ENCODE results near the gene LMF2.
"Not testable (repeated sequence)": the region's sequence is repeated elsewhere in the genome, so short reads cannot be mapped to it uniquely, and the experiment has no call there.

The LMF2 gene, protein sequence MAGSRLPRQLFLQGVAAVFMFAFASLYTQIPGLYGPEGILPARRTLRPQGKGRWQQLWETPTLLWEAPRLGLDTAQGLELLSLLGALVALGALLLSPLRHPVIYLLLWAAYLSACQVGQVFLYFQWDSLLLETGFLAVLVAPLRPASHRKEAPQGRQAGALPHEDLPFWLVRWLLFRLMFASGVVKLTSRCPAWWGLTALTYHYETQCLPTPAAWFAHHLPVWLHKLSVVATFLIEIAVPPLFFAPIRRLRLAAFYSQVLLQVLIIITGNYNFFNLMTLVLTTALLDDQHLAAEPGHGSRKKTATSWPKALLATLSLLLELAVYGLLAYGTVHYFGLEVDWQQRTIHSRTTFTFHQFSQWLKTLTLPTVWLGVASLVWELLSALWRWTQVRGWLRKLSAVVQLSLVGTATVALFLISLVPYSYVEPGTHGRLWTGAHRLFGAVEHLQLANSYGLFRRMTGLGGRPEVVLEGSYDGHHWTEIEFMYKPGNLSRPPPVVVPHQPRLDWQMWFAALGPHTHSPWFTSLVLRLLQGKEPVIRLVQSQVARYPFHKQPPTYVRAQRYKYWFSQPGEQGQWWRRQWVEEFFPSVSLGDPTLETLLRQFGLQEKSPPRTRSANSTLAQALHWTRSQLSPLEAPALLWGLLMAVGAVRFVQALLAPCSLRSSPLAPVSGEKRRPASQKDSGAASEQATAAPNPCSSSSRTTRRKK

DNA sequence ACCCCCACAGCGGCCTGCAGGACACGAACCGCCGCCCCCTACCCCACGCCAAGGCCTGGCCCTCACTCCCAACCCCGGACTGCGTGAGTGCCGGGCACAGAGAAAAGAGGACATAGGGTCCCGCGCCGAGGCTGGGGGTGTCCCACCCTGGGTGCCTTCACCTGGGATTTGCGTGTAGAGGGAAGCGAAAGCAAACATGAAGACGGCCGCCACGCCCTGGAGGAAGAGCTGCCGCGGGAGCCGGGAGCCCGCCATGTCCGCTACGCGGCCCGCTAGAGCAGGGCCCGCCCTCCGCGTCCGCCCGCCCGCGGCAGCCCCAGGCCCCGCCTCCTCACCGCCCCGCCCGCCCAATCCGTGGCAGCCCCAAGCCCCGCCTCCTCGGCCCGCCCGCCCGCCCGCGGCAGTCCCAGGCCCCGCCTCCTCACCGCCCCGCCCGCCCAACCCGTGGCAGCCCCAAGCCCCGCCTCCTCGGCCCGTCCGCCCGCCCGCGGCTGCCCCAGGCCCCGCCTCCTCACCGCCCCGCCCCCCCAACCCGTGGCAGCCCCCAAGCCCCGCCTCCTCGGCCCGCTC lies at the start of gene LMF2:
TSS of gene LMF2 (minus strand) at position 282 of the 570 bp plus-strand sequence. CDS start at position 255, 27 bp downstream.
- DNase-seq, result peak; percentile 92 to 96

DNA sequence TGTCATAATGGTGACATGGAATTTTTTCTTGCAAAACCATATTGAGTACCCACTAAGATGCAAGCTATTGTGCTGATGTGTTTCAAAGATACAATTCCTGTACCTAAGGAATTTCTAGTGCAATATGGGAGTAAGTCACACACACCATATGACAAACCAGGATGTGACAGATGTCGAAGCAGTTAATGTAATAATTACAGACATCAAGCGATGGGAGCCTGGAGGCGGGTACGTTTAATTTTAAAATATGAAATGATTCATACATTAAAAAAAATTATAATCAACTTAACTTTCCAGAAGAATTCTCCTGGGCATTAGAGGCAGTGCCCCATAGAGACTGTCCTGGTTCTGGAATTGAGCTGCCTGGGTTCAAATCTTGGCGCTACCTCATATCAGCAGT lies 49.2 kb upstream of the LMF2 start:
- DNase-seq, result no peak

DNA sequence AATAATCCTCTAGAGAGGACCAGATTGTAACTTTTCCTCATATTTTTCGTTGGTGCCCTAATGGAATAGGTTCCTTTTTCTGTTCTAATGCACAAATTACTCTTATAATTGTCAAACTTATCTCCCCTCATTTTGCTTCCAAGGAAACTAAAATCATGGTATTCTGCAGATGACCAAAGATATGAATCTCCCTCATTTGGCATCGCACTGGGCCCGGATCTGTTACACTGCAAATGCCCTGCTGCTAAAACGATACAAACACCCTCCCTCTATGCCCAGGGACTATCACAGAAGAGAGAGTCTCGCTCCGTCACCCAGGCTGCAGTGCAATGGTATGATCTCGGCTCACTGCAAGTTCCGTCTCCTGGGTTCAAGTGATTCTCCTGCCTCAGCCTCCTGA lies 45.8 kb upstream of the LMF2 start:
- DNase-seq, result no peak

DNA sequence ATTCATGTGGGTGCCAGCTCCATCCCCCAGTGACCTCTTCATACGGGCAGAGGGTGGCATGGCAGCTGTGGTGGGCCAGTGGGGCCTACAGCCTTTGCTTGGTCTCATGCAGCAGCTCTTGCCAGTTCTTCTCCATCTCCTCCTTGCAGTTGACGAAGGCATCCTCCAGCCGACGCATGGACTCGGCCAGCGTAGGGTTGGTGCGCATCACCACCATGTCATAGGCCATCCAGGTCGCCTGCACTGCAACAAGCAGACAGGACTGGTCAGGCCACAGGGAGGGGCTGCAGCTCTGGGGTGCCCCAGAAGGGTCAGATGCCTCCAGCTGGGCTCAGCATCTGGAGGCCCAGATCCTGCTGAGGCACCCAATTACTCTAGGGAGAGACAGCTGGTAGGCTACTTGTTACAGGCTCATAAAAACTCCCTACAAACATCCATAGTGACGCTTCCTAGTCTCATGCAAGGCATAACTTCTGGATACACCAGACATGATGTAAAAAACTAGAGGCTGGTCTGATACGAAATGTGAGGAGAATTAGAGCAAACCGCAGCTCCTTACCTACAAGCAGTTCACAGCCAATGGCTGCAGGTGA lies 43.8 kb upstream of the LMF2 start:
- DNase-seq, result no peak

DNA sequence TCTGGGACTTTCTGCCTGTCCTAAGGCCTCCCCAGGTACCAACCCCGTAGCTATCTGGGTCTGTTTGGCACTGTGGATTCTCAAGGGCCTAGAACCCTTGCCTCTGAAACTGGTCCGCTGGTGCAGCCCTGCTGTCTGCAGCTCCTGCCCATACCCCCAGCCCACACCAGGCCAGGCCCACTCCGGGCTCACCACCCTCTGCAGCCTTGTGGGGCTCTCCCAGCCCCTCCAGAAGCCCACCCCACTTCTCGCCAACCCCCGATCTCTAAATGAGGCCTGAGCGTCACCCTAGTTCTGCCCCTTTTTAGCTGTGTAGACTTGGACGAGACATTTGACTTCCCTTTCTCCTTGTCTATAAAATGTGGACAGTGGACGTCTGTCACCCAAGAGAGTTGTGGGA lies 42.9 kb upstream of the LMF2 start:
- DNase-seq, result no peak

DNA sequence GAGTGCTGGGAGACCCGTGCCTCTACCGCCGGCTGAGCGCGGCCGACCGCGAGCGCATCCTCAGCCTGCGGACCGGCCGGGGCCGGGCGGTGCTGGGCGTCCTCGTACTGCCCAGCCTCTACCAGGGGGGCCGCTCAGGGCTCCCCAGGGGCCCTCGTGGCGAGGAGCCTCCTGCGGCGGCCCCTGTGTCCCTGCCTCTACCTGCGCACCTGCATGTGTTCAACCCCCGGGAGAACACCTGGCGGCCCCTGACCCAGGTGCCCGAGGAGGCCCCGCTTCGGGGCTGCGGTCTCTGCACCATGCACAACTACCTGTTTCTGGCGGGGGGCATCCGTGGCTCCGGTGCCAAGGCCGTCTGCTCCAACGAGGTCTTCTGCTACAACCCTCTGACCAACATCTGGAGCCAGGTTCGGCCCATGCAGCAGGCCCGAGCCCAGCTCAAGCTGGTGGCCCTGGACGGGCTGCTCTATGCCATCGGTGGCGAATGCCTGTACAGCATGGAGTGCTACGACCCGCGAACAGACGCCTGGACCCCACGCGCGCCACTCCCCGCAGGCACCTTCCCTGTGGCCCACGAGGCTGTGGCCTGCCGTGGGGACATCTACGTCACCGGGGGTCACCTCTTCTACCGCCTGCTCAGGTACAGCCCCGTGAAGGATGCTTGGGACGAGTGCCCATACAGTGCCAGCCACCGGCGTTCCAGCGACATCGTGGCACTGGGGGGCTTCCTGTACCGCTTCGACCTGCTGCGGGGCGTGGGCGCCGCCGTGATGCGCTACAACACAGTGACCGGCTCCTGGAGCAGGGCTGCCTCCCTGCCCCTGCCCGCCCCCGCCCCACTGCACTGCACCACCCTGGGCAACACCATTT lies 41.7 kb upstream of the LMF2 start:
- no peak for DNase-seq

DNA sequence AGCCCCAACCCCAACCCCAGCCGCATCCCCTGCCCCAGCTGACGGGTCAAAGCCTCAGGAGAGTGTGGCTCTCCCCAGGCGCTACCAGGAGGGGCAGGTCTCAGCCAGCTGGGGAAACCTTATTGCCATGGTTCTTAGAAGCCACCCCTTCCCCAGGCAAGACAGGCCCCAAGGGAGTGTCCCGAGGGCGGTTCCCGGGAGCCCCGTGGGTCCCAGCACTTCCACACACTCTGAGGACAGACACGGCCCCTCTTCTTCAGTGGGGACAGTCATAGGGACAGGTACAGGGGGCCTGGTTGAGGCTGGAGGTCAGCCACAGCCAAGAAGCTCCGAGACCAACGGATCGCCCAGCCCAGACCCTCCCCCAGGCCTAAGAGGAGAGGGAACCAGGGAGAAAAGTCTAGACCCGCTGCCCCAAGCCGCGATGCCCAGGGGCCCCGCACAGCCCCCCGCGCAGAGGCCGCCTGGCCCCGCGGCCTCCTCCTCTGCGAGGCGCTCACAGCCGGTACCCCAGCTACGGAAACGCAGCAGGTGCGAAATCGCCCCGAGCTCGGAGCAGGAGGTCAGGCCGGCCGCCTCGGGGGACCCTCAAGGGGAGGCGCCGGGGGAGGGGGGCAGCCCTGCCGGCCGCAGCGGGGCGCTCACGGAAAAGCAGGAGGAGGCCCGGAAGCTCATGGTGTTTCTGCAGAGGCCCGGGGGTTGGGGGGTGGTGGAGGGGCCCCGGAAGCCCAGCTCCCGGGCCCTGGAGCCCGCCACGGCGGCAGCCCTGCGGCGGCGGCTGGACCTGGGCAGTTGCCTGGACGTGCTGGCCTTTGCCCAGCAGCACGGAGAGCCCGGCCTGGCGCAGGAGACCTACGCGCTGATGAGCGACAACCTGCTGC lies 40.8 kb upstream of the LMF2 start:
- DNase-seq, result no peak

DNA sequence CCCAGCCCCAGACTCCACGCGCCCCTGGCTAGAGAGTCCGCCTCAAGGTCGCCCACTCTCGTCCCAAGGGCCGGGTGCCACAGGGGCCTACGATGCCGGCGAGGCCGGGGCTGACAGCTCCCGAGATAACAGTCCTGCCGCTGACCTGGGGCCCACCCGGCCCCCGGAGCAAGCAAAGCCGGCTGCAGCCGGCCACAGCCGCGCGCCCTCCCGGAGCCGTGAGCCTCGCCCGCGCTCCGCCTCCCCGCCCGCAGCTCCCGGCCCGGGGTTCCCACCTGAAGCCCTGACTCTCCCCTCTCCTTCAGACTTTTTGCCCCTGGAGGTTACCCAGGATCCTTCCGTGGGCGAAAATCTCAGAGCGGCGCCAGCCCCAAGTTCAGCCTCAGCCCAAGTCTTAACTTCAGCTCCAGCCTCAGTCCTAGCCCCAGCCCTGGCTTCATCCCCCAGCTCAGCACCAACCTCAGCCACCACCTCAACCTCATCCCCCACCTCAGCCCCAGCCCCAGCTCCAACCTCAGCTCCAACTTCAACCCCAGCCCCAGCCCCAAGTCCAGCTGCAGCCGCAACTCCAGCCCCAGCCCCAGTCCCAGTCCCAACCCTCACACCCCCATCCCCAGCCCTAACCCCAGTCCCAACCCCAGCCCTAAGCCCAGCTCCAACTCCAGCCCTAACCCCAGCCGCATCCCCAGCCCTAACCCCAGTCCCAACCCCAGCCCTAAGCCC lies 39.9 kb upstream of the LMF2 start:
- no peak for DNase-seq

DNA sequence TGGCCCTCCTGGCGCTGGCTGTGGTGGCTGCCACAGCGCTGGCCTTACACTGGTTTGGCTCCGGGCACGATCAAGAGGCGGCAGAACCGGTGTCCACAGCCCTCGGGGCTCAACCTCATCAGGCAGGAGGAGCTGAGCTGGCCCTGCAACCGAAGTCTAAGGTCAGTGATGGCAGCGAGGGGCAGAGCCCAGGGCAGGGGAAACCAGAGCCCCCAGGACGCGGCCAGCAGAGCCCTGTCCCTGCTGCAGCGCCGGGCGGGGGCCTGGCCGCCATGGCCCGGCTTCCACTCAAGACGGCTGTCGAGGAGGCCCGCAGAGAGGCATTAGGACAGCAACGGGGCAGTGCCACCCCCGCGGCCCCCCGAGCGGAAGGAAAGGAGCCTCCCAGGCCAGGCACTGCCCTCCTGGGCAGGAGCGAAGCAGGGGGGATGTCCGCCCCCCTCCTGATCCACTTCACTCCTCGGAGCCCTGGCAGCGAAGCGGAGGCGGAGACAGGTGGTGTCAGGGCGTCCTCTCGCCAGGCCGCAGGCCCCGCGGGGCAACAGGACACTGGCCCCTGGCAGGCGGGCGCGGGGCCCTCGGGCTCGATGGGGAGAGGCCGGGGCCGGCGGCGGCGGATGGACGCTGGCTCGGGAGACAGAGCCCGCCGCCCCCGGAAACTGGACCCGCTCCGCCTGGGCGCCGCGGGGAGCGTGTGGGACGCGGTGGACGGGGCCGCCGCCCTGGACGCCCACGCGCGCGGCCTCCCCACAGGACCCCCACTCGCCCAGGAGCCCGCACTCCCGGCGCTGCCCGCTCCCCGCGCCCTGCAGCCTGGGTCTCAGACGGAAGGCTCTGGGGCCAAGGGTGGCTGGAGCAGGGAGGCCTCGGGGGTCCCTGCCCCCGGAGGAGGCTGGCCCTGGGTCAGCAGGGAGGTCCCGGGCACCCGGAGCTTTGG lies 39.1 kb upstream of the LMF2 start:
- no peak for DNase-seq

DNA sequence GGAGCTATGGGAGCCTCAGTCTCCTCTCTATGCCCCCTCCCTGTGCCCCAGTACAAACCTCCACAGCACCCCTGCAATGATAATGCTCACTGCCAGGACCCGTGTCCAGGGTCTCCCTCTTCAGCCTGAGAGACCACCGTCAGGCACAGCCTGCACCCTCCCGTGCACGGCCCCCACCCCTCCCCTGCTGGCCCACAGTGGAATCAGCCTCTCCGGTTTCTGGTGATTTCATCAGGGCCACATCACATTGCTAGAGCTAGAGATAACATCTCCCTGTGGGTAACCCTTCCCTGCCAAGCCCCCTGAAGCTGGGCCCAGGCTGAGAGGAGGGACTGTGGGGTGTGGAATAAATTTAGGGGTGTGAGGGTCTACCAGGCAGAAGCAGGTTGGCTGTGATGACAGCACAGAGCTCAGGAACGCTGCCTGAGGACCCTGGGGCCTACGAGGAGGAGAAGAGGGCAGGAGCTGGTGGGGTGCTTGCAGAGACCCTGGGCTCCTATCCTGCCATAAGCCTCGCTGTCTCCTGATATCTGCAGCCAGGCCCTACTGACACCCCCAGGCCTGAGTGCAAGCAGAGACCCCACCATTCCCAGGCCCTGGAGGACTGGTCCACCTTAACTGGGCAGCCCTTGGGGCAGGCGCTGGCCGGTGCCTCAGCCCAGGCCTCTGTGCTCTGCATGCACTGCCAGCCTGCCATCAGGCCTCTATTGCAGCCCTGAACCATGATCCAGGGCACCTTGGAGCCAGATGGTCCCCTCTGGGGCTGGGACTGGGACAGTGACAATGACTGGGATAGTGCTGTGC lies 38.2 kb upstream of the LMF2 start, which contains the start of gene KLHDC7B:
TSS of gene KLHDC7B (plus strand) at position 378 of the 804 bp plus-strand sequence. CDS start at position 723, 345 bp downstream.
- DNase-seq, result no peak

DNA sequence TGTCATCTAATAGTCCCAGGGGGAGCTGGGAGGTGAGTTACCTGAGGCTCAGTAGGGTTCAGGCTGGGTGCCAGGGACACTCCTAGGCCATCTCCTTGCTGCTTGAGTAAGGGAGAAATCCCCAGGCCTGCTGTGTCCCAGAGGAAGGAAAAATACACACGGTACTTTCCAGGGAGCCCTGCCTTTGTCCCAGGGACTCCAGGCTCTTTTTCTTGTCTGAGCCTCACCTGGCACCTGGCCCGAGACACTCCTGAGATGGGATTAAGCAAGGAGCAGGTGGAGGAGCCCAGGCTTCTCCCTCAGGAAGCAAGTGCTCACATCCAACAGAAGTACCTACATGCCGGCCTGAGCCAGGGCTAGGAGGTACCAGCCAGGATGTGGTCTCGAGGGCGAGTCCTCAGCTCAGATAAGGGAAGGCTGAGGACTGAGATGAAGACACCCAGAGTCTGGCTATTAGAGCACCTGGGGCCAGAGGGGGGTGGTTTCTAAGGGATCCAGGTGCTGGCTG lies 37.3 kb upstream of the LMF2 start:
- no peak for DNase-seq

DNA sequence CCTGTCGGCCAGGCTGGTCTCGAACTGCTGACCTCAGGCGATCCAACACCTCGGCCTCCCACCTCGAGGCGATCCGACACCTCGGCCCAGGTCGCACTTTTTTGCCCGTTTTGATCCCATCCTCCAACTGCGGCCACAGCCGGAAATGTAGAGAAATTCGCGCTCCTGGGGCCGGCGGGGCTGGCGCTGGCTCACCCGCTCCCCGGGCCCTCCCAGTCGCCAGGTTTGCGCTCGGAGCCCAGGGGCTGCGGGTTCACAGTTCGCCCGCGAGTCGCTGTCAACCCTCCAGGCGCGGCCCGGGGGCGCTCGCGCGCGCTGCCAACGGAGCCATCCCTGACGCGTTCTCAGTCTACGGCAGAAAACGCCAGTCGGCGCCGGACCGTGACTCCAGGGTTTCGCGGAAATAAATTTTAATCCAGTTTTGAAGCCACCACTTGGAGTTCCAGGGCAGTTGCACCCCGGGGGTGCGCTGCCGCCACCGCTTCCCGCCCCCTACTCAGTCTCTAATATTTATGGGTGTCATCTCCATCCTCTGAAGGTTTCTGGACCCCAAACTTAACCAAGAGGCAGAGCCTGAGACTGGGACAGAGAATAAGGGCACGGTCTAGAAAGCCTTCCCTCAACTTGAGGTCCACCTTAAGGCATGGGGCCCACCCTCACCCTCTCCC lies 36.7 kb upstream of the LMF2 start:
- peak; percentile 81 for DNase-seq

DNA sequence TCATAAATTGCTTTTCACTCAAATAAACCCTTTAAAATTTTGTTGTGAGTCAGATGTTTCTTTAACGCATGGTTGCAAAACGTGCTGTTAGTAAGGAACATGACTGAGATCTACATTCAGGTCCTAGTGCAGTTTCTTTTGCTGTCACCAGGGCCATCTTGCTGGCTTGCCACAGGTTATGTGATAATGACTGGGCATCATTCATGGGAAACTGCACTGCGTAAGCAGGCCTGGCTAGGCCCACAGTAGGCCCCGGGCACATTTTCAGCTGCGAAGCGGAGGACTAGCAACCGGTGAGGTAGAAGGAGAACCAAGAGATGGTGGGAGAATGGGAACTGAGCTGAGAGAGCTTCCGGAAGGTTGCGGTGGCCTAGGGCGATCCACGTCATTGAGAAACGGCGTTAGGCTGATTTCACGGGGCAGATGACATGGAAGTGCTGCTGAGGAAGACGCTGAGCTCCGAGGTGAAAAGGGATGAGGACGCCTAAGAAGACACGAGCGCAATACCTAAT lies 35.0 kb upstream of the LMF2 start:
- no peak for DNase-seq

DNA sequence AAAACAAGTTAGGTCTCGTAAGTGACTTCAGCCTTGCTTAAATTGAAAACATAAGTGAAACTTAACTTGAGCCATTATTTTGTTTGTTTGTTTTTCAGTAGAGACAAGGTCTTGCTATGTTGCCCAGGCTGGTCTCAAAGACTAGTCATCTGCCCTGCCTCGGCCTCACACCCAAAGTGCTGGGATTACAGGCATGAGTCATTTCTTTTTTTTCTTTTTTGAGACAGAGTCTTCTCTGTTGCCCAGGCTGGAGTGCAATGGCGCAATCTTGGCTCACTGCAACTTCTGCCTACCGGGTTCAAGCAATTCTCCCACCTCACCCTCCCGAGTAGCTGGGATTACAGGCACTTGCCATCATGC lies 34.1 kb upstream of the LMF2 start:
- DNase-seq, result not testable (repeated sequence)

DNA sequence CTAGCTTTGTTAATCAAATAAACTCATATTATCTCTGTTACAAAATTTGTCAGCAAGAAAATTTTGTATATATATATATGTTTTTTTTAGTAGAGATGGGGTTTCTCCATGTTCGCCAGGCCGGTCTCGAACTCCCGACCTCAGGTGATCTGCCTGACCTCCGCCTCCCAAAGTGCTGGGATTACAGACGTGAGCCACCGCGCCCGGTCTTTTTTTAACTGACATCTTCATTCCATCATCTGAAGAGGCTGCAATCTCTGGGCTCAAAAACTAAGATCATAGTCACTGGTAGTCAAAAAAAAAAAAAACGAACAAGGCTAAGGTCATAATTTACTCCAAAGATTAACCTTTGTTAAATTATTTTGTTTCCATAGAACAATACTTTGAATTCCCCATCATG lies 32.9 kb upstream of the LMF2 start:
- DNase-seq, result no peak

DNA sequence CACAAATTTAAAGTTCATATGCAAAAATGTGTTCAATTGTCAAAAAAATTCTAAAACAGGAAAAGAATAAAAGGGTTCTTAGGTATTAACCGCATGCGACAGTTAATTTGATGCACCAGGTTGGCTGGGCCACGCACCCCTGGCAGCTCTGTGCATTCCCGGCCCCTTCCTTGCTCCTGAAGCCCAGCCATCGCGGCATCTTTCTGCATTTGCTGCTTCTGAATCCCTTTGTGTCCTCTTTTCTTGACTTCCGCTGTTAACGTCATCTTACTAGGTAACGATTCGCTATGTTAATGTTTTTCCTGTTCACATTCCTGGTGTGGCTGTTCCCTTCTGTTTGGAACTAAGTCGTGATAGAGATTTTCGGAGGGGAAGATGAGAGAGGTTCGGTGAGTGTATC lies 30.3 kb upstream of the LMF2 start:
- no peak for DNase-seq

DNA sequence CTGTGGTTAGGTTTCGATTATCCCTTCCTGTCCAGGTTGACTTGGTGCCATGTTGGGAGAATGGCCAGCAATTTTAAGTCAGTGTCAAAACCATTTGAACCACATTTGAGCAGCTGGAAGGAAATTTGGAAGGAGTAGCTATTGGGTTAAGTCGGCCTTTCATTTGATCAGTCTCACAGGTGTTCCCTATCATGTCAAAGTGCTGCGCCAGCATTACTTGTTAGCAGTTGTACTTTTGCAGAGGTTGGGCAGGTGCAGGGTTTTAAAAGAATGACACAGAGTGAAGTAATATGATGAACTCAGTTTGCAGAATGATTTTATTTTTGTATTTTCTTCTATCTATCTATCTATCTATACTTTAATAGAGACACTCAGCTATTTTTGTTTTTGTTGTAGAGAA lies 28.7 kb upstream of the LMF2 start:
- DNase-seq, result no peak

DNA sequence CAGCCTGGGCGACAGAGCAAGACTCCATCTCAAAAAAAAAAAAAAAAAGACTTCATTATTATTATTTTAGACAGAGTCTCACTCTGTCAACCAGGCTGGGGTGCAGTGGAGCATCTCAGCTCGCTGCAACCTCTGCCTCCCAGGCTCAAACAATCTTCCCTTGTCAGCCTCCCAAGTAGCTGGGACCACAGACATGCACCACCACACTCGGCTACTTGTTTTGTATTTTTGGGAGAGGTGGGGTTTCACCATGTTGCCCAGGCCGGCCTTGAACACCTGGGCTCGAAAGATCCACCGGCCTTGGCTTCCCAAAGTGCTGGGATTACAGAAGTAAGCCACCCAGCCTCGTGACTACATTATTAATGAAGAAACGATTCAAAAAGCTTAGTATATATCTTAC lies 27.6 kb upstream of the LMF2 start:
- DNase-seq, result no peak
